Activated naive CD4-positive, alpha-beta T cell treated with anti-CD3 and anti-CD28 coated beads, Interleukin-2, amount 50 U/mL, for 72 hours (primary cell): ENCODE data around the gene TTC9. TPM values are rescaled to one million over a fixed set of nuclear protein-coding genes. Genes with fewer than 3 reads are reported as not detected.

Source experiments
- ATAC-seq, 2 donors: fragments of 150-1000 bp; cut with Tn5 transposase; 2 replicates each; pipeline ENCODE4 v1.10.0; 2021; ENCODE audit warnings: mild to moderate bottlenecking in 2 of 2, moderate library complexity in 2 of 2
- DNase-seq, 2 donors: peaks; one replicate each; pipeline ENCODE4 v3.0.0; 2021 to 2022; ENCODE audit warnings: low spot score in 2 of 2
- H3K27ac Mint-ChIP-seq, 2 donors: one replicate each; pipeline ENCODE4 v1.8.0; 2022; ENCODE audit warnings: mild to moderate bottlenecking in 2 of 2, mixed read lengths in 2 of 2
- H3K36me3 Mint-ChIP-seq, 2 donors: one replicate each; pipeline ENCODE4 v1.8.0; 2022; ENCODE audit warnings: mixed read lengths in 2 of 2
- H3K9me3 Mint-ChIP-seq, 2 donors: one replicate each; pipeline ENCODE4 v1.8.0; 2022; ENCODE audit warnings: mixed read lengths in 2 of 2
- total RNA-seq, 2 donors: library from RNA; stranded (reverse); gene quantifications; one replicate each; pipeline ENCODE4 v1.2.3, GENCODE V29; 2022

The TTC9 gene
- total RNA-seq, 2 donors from 2014 or later: 6.2 to 6.5 TPM

GRCh38 chr14:70716958-70717357, 75.2 kb downstream of the TTC9 start:
- Mint-ChIP-seq H3K36me3 (no peaks in the 10 kb centered on the region), H3K27ac (peak overlapping the region in 1 of 2 donors; percentile 3), H3K9me3 (no peaks in the 10 kb centered on the region)
- no peak for ATAC-seq
- no peak for DNase-seq

GRCh38 chr14:70718383-70719118, 76.8 kb downstream of the TTC9 start:
- ATAC-seq (no peak), DNase-seq (no peak)
- no peaks in the 10 kb centered on the region for H3K36me3 Mint-ChIP-seq
- peak overlapping the region in 1 of 2 donors; percentile 67 for H3K27ac Mint-ChIP-seq
- no peaks in the 10 kb centered on the region for H3K9me3 Mint-ChIP-seq

- DNase-seq (no peak), ATAC-seq (no peak)
- H3K27ac Mint-ChIP-seq: no peak overlapping the region
- H3K9me3 Mint-ChIP-seq: no peaks in the 10 kb centered on the region
- H3K36me3 Mint-ChIP-seq: no peaks in the 10 kb centered on the region
Measured at GRCh38 chr14:70721542-70721941, 79.8 kb downstream of the TTC9 start.

- Mint-ChIP-seq H3K27ac (no peak overlapping the region), H3K9me3 (no peaks in the 10 kb centered on the region), H3K36me3 (no peaks in the 10 kb centered on the region)
- DNase-seq: no peak
- no peak for ATAC-seq
Measured at GRCh38 chr14:70722418-70722817, 80.7 kb downstream of the TTC9 start.

GRCh38 chr14:70723276-70723675, 81.6 kb downstream of the TTC9 start:
- H3K9me3 Mint-ChIP-seq: no peaks in the 10 kb centered on the region
- H3K36me3 Mint-ChIP-seq: no peaks in the 10 kb centered on the region
- DNase-seq: no peak
- no peak overlapping the region for H3K27ac Mint-ChIP-seq
- no peak for ATAC-seq

- Mint-ChIP-seq H3K27ac (peak overlapping the region; percentile 6 to 50), H3K9me3 (no peaks in the 10 kb centered on the region), H3K36me3 (no peaks in the 10 kb centered on the region)
- DNase-seq: no peak
- ATAC-seq: no peak
Measured at GRCh38 chr14:70724110-70724509, 82.4 kb downstream of the TTC9 start.

- DNase-seq (no peak), ATAC-seq (no peak)
- no peaks in the 10 kb centered on the region for H3K36me3 Mint-ChIP-seq
- no peaks in the 10 kb centered on the region for H3K9me3 Mint-ChIP-seq
- H3K27ac Mint-ChIP-seq: peak overlapping the region in 1 of 2 donors; percentile 33
Measured at GRCh38 chr14:70724944-70725343, 83.2 kb downstream of the TTC9 start.

Other genes with a start within 250 kb of the TTC9 start
- 1 to 10 TPM; 4.1 to 4.6 TPM for gene SYNJ2BP, start 224.8 kb upstream of the TTC9 start, total RNA-seq
- gene ADAM21, start 189.7 kb upstream of the TTC9 start, total RNA-seq: under 1 TPM in 1 of 2 donors, not detected in 1; 0.39 TPM
- gene ADAM20, start 106.9 kb upstream of the TTC9 start, total RNA-seq: 1 to 10 TPM in 1 of 2 donors, under 1 TPM in 1; 0.56 to 2.4 TPM
- 10 to 100 TPM; 58.8 to 80.4 TPM for gene MED6, start 41.3 kb upstream of the TTC9 start, total RNA-seq
- 10 to 100 TPM in 1 of 2 donors, 1 to 10 TPM in 1; 8.7 to 10.7 TPM for gene MAP3K9, start 167.6 kb downstream of the TTC9 start, total RNA-seq